ENCODE measurements around the gene BHMT.

GRCh38 chr5:79091064-79091463, 20.5 kb upstream of the BHMT start:
- TF ChIP-seq POLR2AphosphoS5 (IDR thresholded peaks at IDR 0.05) (peak; percentile 60 to 65), POLR2A (IDR thresholded peaks at IDR 0.05; ENCODE audit: low read depth) (no peak)

Data from esophagus muscularis mucosa (tissue), 2 donors.